GM21619 (cell line): ENCODE measurements around the gene EDAR.

Source experiments
- ATAC-seq: cut with Tn5 transposase; IDR thresholded peaks from one replicate; pipeline ENCODE4 v1.9.1; 2021; ENCODE audit not compliant: unreplicated experiment

The EDAR gene

GRCh38 chr2:109005686-109006204 lies 16.7 kb upstream of the EDAR start:
- ATAC-seq = no peak

GRCh38 chr2:109001201-109001600 lies 12.2 kb upstream of the EDAR start:
- no peak for ATAC-seq

GRCh38 chr2:109000738-109001137 lies 11.7 kb upstream of the EDAR start:
- ATAC-seq = no peak

- no peak for ATAC-seq
Observed at GRCh38 chr2:108998911-108999310, 9.9 kb upstream of the EDAR start.

GRCh38 chr2:108994178-108994577 lies 5.2 kb upstream of the EDAR start:
- no peak for ATAC-seq

- no peak for ATAC-seq
Observed at GRCh38 chr2:108993095-108993937, 4.3 kb upstream of the EDAR start.

- no peak for ATAC-seq
Observed at GRCh38 chr2:108988076-108988795, 784 bp downstream of the EDAR start.

GRCh38 chr2:108986916-108987510 lies 2.0 kb downstream of the EDAR start:
- ATAC-seq = no peak

- ATAC-seq = no peak
Observed at GRCh38 chr2:108983610-108984009, 5.4 kb downstream of the EDAR start.

GRCh38 chr2:108983061-108983460 lies 6.0 kb downstream of the EDAR start:
- ATAC-seq = no peak

GRCh38 chr2:108982259-108982679 lies 6.8 kb downstream of the EDAR start:
- no peak for ATAC-seq

GRCh38 chr2:108981846-108982245 lies 7.2 kb downstream of the EDAR start:
- no peak for ATAC-seq

- no peak for ATAC-seq
Observed at GRCh38 chr2:108980076-108980475, 8.9 kb downstream of the EDAR start.

GRCh38 chr2:108979461-108979860 lies 9.6 kb downstream of the EDAR start:
- no peak for ATAC-seq

- no peak for ATAC-seq
Observed at GRCh38 chr2:108978709-108979111, 10.3 kb downstream of the EDAR start.

GRCh38 chr2:108975613-108976435 lies 13.2 kb downstream of the EDAR start:
- ATAC-seq = no peak

- ATAC-seq = no peak
Observed at GRCh38 chr2:108974674-108975073, 14.3 kb downstream of the EDAR start.

GRCh38 chr2:108972663-108973062 lies 16.4 kb downstream of the EDAR start:
- no peak for ATAC-seq

GRCh38 chr2:108971661-108972566 lies 17.1 kb downstream of the EDAR start:
- ATAC-seq = no peak

GRCh38 chr2:108970369-108970768 lies 18.7 kb downstream of the EDAR start:
- no peak for ATAC-seq
